NCI-H345 treated with DMSO at 0.1 percent for 48 hours (cell line): ENCODE data around the gene YWHAH.

Experiments
- DNase-seq: peaks from one replicate; lab custom pipeline; 2025; ENCODE audit not compliant: unreplicated experiment; lab: John Stamatoyannopoulos, UW

The YWHAH gene

GRCh38 chr22:31922534-31922933, 21.8 kb upstream of the YWHAH start:
- DNase-seq: no peak

GRCh38 chr22:31923136-31923535, 21.2 kb upstream of the YWHAH start:
- DNase-seq: no peak

GRCh38 chr22:31923747-31924146, 20.6 kb upstream of the YWHAH start:
- no peak for DNase-seq

- no peak for DNase-seq
Measured at GRCh38 chr22:31925056-31925455, 19.3 kb upstream of the YWHAH start.

- no peak for DNase-seq
Measured at GRCh38 chr22:31926024-31926423, 18.3 kb upstream of the YWHAH start.

- no peak for DNase-seq
Measured at GRCh38 chr22:31926969-31927368, 17.4 kb upstream of the YWHAH start.

GRCh38 chr22:31927562-31927961, 16.8 kb upstream of the YWHAH start:
- DNase-seq: no peak

- DNase-seq: no peak
Measured at GRCh38 chr22:31929167-31929930, 15.0 kb upstream of the YWHAH start.

GRCh38 chr22:31932863-31933262, 11.5 kb upstream of the YWHAH start:
- DNase-seq: no peak

- DNase-seq: no peak
Measured at GRCh38 chr22:31933406-31933805, 10.9 kb upstream of the YWHAH start.

GRCh38 chr22:31933816-31934482, 10.4 kb upstream of the YWHAH start:
- DNase-seq: no peak

GRCh38 chr22:31935961-31936635, 8.2 kb upstream of the YWHAH start:
- DNase-seq: no peak

- no peak for DNase-seq
Measured at GRCh38 chr22:31937341-31937740, 7.0 kb upstream of the YWHAH start.

GRCh38 chr22:31938296-31938695, 6.0 kb upstream of the YWHAH start:
- DNase-seq: no peak

- no peak for DNase-seq
Measured at GRCh38 chr22:31940506-31940905, 3.8 kb upstream of the YWHAH start.

- DNase-seq: no peak
Measured at GRCh38 chr22:31942091-31942490, 2.2 kb upstream of the YWHAH start.

- no peak for DNase-seq
Measured at GRCh38 chr22:31943206-31943977, 943 bp upstream of the YWHAH start.

GRCh38 chr22:31944700-31945442, 536 bp downstream of the YWHAH start:
- no peak for DNase-seq

- no peak for DNase-seq
Measured at GRCh38 chr22:31945443-31945855, 1.1 kb downstream of the YWHAH start.

- DNase-seq: no peak
Measured at GRCh38 chr22:31945971-31946680, 1.8 kb downstream of the YWHAH start.
